ENCODE data around the gene RNU6-9. TPM values are rescaled to one million over a fixed set of nuclear protein-coding genes. Genes with fewer than 3 reads are reported as not detected.
A peak's percentile ranks its signal among the peaks of the same experiment; 100 is the strongest.

Gene RNU6-9
- total RNA-seq, 2 experiments from 2014 or later, result not detected

DNA sequence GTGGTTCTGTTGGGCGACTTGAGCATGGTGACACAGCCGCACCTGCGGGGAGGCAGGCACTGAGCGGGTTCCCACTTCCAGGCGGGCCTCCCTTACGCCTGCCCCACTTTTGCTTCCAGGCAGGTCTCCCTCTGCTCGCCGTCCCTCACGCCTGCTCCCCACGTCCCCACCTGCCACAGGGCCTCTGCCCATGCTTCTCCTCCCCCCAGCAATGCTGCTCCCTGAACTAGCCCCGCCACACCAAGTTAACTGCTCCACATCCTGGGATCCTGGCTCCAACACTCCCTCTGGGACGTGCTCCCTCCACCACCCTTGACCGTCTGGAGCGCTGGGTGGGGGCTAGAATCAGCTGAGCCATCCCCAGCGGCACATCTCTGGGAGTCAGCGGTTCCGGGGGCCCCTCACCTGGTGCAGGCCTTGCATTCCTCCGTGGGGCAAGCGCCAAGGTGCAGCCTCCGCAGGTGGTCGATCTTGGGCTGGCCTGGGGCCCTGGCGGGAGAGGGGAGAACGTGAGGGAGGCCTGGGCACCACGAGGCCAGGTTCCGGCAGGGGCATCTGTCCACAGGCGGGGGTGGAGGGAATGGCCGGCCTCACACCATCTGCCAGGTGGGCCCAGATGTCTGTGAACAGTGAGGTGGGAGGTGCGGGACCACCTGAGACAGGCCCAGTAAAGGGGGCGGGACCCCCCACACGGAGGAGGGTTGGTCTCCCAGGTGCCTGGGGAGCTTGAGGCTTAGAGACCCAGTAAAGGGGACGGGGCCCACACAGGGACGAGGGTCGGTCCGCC lies 24.6 kb upstream of the RNU6-9 start:
- H3K4me3 ChIP-seq (ENCODE audit: low read length), result no peak overlapping the region
- H3K36me3 ChIP-seq (ENCODE audit: insufficient read depth, low read length), result peaks cover 37% of the 10 kb centered on the region
- intact Hi-C loops (cut with DNase I, micrococcal nuclease), result no loop called here
- no peak overlapping the region for H3K27ac Mint-ChIP-seq
- peaks cover 28% of the 10 kb centered on the region for H3K36me3 Mint-ChIP-seq (ENCODE audit: low read depth)
- no peak overlapping the region for H3K27ac ChIP-seq (ENCODE audit: low read depth in 1 of 2, low read length in 2 of 2)
- TF ChIP-seq, protein P1, sequence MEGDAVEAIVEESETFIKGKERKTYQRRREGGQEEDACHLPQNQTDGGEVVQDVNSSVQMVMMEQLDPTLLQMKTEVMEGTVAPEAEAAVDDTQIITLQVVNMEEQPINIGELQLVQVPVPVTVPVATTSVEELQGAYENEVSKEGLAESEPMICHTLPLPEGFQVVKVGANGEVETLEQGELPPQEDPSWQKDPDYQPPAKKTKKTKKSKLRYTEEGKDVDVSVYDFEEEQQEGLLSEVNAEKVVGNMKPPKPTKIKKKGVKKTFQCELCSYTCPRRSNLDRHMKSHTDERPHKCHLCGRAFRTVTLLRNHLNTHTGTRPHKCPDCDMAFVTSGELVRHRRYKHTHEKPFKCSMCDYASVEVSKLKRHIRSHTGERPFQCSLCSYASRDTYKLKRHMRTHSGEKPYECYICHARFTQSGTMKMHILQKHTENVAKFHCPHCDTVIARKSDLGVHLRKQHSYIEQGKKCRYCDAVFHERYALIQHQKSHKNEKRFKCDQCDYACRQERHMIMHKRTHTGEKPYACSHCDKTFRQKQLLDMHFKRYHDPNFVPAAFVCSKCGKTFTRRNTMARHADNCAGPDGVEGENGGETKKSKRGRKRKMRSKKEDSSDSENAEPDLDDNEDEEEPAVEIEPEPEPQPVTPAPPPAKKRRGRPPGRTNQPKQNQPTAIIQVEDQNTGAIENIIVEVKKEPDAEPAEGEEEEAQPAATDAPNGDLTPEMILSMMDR (IDR thresholded peaks at IDR 0.05), result no peak
- H3K4me3 Mint-ChIP-seq, result no peak overlapping the region
- POLR2A ChIA-PET, result interaction anchor here (1.2 kb wide), 1 partner anchor 41 kb away, joined by 3 read pairs; no protein-coding TSS in a partner anchor
- peaks cover 22% of the 10 kb centered on the region for H3K4me1 ChIP-seq (ENCODE audit: insufficient read depth, low read length)
- H3K4me1 Mint-ChIP-seq (ENCODE audit: low read depth), result peaks cover 30% of the 10 kb centered on the region
- DNase-seq (no peak), ATAC-seq (ENCODE audit: poor library complexity) (no peak)
- CTCF ChIA-PET, result no interaction called here
- H3K27me3 Mint-ChIP-seq, result no peaks in the 10 kb centered on the region
- H3K9me3 Mint-ChIP-seq, result no peaks in the 10 kb centered on the region
- no peaks in the 10 kb centered on the region for H3K27me3 ChIP-seq (ENCODE audit: control insufficient read depth in 1 of 2, insufficient read depth in 2 of 2, low read length in 2 of 2)
- no peaks in the 10 kb centered on the region for H3K9me3 ChIP-seq (ENCODE audit: control insufficient read depth in 1 of 2, insufficient read depth in 1 of 2, low read length in 2 of 2)

DNA sequence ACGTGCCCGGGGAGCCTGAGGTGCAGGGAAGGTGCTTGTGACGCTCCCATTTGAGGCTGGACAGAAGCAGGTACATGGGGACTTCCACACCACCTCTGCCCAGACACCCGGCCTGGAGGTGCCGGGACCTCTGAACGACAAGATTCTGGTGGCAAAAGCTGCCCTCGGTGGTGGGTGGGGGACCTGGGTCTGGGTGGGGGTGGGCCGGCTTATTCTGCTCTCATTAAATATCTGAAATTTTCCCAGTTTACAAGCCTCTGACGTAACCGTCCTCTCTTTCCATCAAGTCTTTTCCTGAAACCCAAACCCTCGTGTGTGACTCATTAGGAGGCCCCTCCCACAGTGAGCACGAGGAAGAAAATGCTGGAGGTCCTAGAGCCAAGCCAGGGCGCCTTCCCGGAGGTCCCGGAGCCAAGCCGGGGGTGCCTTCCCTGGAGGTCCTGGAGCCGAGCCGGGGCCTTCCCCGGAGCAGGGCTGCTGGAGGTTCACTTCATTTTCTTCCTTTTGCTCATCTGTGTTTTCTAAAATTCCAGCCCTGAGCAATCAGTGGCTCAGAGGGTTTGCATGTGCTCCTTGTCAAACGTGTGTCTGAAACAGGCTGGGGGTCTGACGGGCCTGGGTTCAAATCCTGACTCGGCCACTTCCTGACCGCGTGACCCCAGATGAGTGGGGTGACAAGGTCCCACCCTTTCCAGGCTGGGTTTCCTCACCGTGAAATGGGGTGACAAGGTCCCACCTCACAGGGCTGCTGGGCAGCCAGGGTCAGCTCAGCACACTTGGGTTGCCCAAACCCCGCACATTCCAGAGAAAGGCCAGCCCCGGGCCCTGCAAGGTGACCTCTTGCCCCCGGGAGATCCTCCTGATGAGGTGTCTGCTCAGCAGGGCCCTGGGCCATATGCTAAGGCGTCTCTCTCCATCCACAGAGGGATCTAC lies 23.8 kb upstream of the RNU6-9 start:
- H3K9me3 Mint-ChIP-seq, result no peaks in the 10 kb centered on the region
- DNase-seq, result no peak

DNA sequence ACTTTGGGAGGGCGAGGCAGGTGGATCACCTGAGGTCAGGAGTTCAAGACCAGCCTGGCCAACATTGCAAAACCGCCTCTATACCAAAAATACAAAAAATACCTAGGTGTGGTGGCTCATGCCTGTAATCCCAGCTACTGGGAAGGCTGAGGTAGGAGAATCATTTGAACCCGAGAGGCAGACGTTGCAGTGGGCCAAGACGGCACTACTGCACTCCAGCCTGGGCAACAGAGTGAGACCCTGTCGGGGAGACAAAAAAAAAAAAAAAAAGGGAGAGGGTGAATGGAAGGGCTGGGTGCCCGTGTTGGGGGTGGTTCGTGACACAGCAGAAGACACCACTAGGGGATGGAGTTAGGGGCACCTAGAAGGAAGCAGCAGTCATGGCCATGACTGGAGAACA lies 23.0 kb upstream of the RNU6-9 start:
- intact Hi-C loops (cut with DNase I, micrococcal nuclease), result no loop called here
- Mint-ChIP-seq H3K9me3 (no peaks in the 10 kb centered on the region), H3K36me3 (ENCODE audit: low read depth) (peaks cover 28% of the 10 kb centered on the region), H3K27me3 (no peaks in the 10 kb centered on the region), H3K27ac (peak overlapping the region; percentile 76), H3K4me1 (ENCODE audit: low read depth) (peaks cover 22% of the 10 kb centered on the region), H3K4me3 (peak overlapping the region; percentile 4)
- Histone ChIP-seq H3K4me1 (ENCODE audit: insufficient read depth, low read length) (peaks cover 16% of the 10 kb centered on the region), H3K36me3 (ENCODE audit: insufficient read depth, low read length) (peaks cover 41% of the 10 kb centered on the region), H3K9me3 (ENCODE audit: control insufficient read depth in 1 of 2, insufficient read depth in 1 of 2, low read length in 2 of 2) (no peaks in the 10 kb centered on the region), H3K4me3 (ENCODE audit: low read length) (no peak overlapping the region), H3K27ac (ENCODE audit: low read depth in 1 of 2, low read length in 2 of 2) (no peak overlapping the region), H3K27me3 (ENCODE audit: control insufficient read depth in 1 of 2, insufficient read depth in 2 of 2, low read length in 2 of 2) (no peaks in the 10 kb centered on the region)
- ChIA-PET POLR2A (no interaction called here), CTCF (interaction anchor here (1.1 kb wide), 1 partner anchor 370 kb away, joined by 3 read pairs; no protein-coding TSS in a partner anchor)
- TF ChIP-seq, protein P1 (IDR thresholded peaks at IDR 0.05), result no peak
- ATAC-seq (ENCODE audit: poor library complexity), result no peak
- DNase-seq, result no peak

More for the DNA sequence above, 23.8 kb upstream of the RNU6-9 start:
- ATAC-seq (ENCODE audit: poor library complexity), result no peak
- H3K27ac ChIP-seq (ENCODE audit: low read depth in 1 of 2, low read length in 2 of 2), result no peak overlapping the region
- Mint-ChIP-seq H3K27me3 (no peaks in the 10 kb centered on the region), H3K4me3 (no peak overlapping the region), H3K4me1 (ENCODE audit: low read depth) (peaks cover 26% of the 10 kb centered on the region), H3K36me3 (ENCODE audit: low read depth) (peaks cover 28% of the 10 kb centered on the region), H3K27ac (no peak overlapping the region)
- ChIA-PET CTCF (no interaction called here), POLR2A (interaction anchor here (0.6 kb wide), 1 partner anchor 24 kb away, joined by 3 read pairs; the partner anchor contains the start of genes MED16 and RNU6-9)
- no peaks in the 10 kb centered on the region for H3K9me3 ChIP-seq (ENCODE audit: control insufficient read depth in 1 of 2, insufficient read depth in 1 of 2, low read length in 2 of 2)
- no peak overlapping the region for H3K4me3 ChIP-seq (ENCODE audit: low read length)
- no peaks in the 10 kb centered on the region for H3K27me3 ChIP-seq (ENCODE audit: control insufficient read depth in 1 of 2, insufficient read depth in 2 of 2, low read length in 2 of 2)
- H3K36me3 ChIP-seq (ENCODE audit: insufficient read depth, low read length), result peaks cover 41% of the 10 kb centered on the region
- intact Hi-C loops (cut with DNase I, micrococcal nuclease), result no loop called here
- peaks cover 16% of the 10 kb centered on the region for H3K4me1 ChIP-seq (ENCODE audit: insufficient read depth, low read length)
- TF ChIP-seq, protein P1 (IDR thresholded peaks at IDR 0.05), result no peak
